Measurements from ENCODE around the gene AP2A2. TPM values are rescaled to one million over a fixed set of nuclear protein-coding genes. Genes with fewer than 3 reads are reported as not detected.

Gene AP2A2
- total RNA-seq, 1 experiment from 2014 or later = 55.5 TPM

DNA sequence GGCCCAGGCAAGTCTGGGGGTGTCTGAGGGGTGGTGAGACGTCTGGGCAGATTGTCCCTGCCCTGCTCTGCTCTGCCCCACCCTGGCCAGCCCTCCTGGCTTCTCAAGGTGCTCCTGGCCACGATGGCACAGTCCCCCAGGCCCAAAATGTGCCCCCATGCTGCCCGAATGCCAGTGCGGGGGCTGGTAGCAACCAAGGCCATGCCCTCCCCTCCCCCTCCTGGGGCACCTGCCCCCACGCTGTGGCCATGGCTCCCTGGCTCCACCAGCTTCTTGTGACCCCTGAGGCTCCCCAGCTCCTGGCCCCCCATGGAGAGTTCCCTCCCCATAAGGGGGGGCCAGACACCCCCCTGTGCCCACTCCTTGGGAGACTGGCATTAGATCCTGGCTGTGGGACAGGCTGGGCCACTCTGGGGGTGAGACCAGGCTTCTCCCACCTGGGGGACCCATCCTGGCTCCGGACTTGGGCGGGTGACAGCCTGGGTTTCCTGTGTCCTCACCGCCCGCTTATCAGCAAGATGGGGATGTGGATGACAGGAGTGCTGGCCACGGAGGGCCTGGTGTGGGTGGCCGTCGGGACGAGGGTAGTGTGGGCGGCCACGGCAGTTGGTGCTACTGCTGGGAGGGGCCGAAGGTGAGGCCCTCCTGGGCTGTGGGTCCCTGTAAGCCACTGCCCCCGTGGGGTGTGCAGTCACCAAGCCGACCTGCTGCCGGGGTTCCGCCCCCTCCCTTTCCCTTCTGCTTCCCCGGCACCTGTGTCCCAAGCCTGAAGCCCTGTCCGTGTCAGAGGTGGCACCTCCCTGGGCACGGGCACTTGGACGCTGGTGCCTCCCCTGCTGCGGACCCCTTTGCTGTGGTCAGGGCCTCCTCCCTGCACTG lies 126.7 kb downstream of the AP2A2 start:
- H3K9me2 ChIP-seq (ENCODE audit: insufficient read depth) = no peaks in the 10 kb centered on the region
- no peak overlapping the region for H3K4me2 ChIP-seq (ENCODE audit: low read length)
- TF ChIP-seq ZNF274 (IDR thresholded peaks at IDR 0.05; ENCODE audit: low read depth, low read length) (no peak), FOSL1 (IDR thresholded peaks at IDR 0.05; ENCODE audit: low read depth) (no peak), EGR1 (IDR thresholded peaks at IDR 0.05; ENCODE audit: low read depth) (no peak), SIN3A (IDR thresholded peaks at IDR 0.05; ENCODE audit: low read depth) (no peak), YY1 (IDR thresholded peaks at IDR 0.05; ENCODE audit: extremely low read depth, insufficient replicate concordance, low read depth, low read length) (no peak), RAD21 (IDR thresholded peaks at IDR 0.05; ENCODE audit: low read depth) (no peak), SRF (IDR thresholded peaks at IDR 0.05; ENCODE audit: low read depth) (no peak)
- TF ChIP-seq, protein P1, sequence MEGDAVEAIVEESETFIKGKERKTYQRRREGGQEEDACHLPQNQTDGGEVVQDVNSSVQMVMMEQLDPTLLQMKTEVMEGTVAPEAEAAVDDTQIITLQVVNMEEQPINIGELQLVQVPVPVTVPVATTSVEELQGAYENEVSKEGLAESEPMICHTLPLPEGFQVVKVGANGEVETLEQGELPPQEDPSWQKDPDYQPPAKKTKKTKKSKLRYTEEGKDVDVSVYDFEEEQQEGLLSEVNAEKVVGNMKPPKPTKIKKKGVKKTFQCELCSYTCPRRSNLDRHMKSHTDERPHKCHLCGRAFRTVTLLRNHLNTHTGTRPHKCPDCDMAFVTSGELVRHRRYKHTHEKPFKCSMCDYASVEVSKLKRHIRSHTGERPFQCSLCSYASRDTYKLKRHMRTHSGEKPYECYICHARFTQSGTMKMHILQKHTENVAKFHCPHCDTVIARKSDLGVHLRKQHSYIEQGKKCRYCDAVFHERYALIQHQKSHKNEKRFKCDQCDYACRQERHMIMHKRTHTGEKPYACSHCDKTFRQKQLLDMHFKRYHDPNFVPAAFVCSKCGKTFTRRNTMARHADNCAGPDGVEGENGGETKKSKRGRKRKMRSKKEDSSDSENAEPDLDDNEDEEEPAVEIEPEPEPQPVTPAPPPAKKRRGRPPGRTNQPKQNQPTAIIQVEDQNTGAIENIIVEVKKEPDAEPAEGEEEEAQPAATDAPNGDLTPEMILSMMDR (IDR thresholded peaks at IDR 0.05 in 2 of 3, conservative IDR thresholded peaks at IDR 0.05 in 1 of 3; ENCODE audit: borderline replicate concordance in 1 of 3, insufficient read depth in 1 of 3, low read depth in 2 of 3, low read length in 2 of 3) = no peak
- H3K9me3 ChIP-seq (ENCODE audit: control insufficient read depth in 1 of 2, insufficient read depth in 1 of 2, low read depth in 1 of 2, low read length in 2 of 2) = no peaks in the 10 kb centered on the region
- peaks cover 3 to 18% of the 10 kb centered on the region in 2 experiments; a peak in 3 of 4 replicates for H3K4me1 ChIP-seq (ENCODE audit: control insufficient read depth in 1 of 2, insufficient read depth in 2 of 2, low read length in 2 of 2)
- no TSS peak for BruUV-seq (replicated peaks)
- H3K4me3 ChIP-seq (replicated peaks in 1 of 2; ENCODE audit: low read depth in 1 of 2, low read length in 2 of 2) = no peak overlapping the region
- H3K79me2 ChIP-seq (ENCODE audit: insufficient read depth, low read length) = no peaks in the 10 kb centered on the region
- H4K20me1 ChIP-seq (ENCODE audit: insufficient read depth) = no peaks in the 10 kb centered on the region
- RAD21 ChIA-PET (ENCODE audit: low non-redundant PET in 1 of 2, low total read pairs in 2 of 2, uncharacterized antibody in 2 of 2, unreplicated experiment in 2 of 2) = interaction anchor here in 1 of 2 experiments (1.0 kb wide), 1 partner anchor 204 kb away, joined by 4 read pairs; no protein-coding TSS in a partner anchor
- CTCF ChIA-PET = interaction anchor here (1.0 to 1.6 kb wide), 2 partner anchors 128 to 154 kb away, joined by 3 to 6 read pairs; no protein-coding TSS in a partner anchor
- no peak overlapping the region; the same call in 1 of the 2 replicates for H3K27ac ChIP-seq (ENCODE audit: low read depth, low read length)
- H3K36me3 ChIP-seq (ENCODE audit: control insufficient read depth in 1 of 2, insufficient read depth in 2 of 2, low read length in 2 of 2) = no peaks in the 10 kb centered on the region
- intact Hi-C loops (cut with micrococcal nuclease) = loop anchor here (10.0 kb wide), 1 partner anchor 178 kb away; no protein-coding TSS in a partner anchor
- H3K27me3 ChIP-seq (ENCODE audit: insufficient read depth, low read length) = no peaks in the 10 kb centered on the region
- no peak overlapping the region for H2AFZ ChIP-seq (ENCODE audit: low read depth, low read length, poor library complexity, severe bottlenecking)
- H3K9ac ChIP-seq (ENCODE audit: low read length) = no peak overlapping the region
- POLR2A ChIA-PET = no interaction called here
- no peak for ATAC-seq
- DNase-seq (ENCODE audit: low read depth, low spot score) = no peak
